ENCODE measurements around the gene CCDC107.

Gene CCDC107

GRCh38 chr9:35658137-35658967 lies at the start of gene CCDC107 (continued):
- TF ChIP-seq AEBP2 (tag by site-specific recombination; IDR thresholded peaks at IDR 0.05; ENCODE audit: borderline replicate concordance) (no peak), ZNF324 (tag by site-specific recombination; IDR thresholded peaks at IDR 0.05) (no peak), REST (tag by site-specific recombination; IDR thresholded peaks at IDR 0.05) (peak; percentile 90), HOXC10 (CRISPR knock-in tag; IDR thresholded peaks at IDR 0.05) (no peak), YY1 (tag by site-specific recombination; IDR thresholded peaks at IDR 0.05) (peak; percentile 83), ZNF654 (tag by site-specific recombination; IDR thresholded peaks at IDR 0.05; ENCODE audit: low read depth) (no peak), ZNF530 (tag by site-specific recombination; IDR thresholded peaks at IDR 0.05; ENCODE audit: low read depth) (no peak), ZNF677 (tag by site-specific recombination; IDR thresholded peaks at IDR 0.05) (no peak), ZSCAN16 (tag by site-specific recombination; IDR thresholded peaks at IDR 0.05) (no peak), GLIS1 (tag by site-specific recombination; IDR thresholded peaks at IDR 0.05) (peak; percentile 22; the same call in 1 of the 2 replicates), ZNF768 (tag by site-specific recombination; IDR thresholded peaks at IDR 0.05) (no peak), ZNF529 (tag by site-specific recombination; IDR thresholded peaks at IDR 0.05; ENCODE audit: insufficient replicate concordance) (no peak), ZNF362 (tag by site-specific recombination; IDR thresholded peaks at IDR 0.05) (no peak), ZNF37A (tag by site-specific recombination; IDR thresholded peaks at IDR 0.05) (0 out of 2 replicates have a peak, but pooled peaks have one; percentile 37), YY2 (tag by site-specific recombination; IDR thresholded peaks at IDR 0.05) (peak; percentile 66), ZNF423 (tag by site-specific recombination; IDR thresholded peaks at IDR 0.05) (0 out of 2 replicates have a peak, but pooled peaks have one; percentile 15), ZFHX2 (tag by site-specific recombination; conservative IDR thresholded peaks at IDR 0.05) (peak; percentile 19), KLF8 (tag by site-specific recombination; IDR thresholded peaks at IDR 0.05) (0 out of 2 replicates have a peak, but pooled peaks have one; percentile 28), ZFP37 (tag by site-specific recombination; IDR thresholded peaks at IDR 0.05) (peak; percentile 59; the same call in 1 of the 2 replicates), ZNF777 (tag by site-specific recombination; IDR thresholded peaks at IDR 0.05; ENCODE audit: borderline replicate concordance) (peak; percentile 76; the same call in 1 of the 2 replicates), ZBTB49 (tag by site-specific recombination; IDR thresholded peaks at IDR 0.05; ENCODE audit: low read depth) (no peak), HIC1 (tag by site-specific recombination; IDR thresholded peaks at IDR 0.05) (peak; percentile 61), ZNF521 (tag by site-specific recombination; IDR thresholded peaks at IDR 0.05) (no peak), ZNF248 (tag by site-specific recombination; IDR thresholded peaks at IDR 0.05) (no peak), ZNF211 (tag by site-specific recombination; IDR thresholded peaks at IDR 0.05; ENCODE audit: low read depth) (no peak), ZNF148 (tag by site-specific recombination; IDR thresholded peaks at IDR 0.05; ENCODE audit: borderline replicate concordance) (no peak)

All from HEK293 (cell line).